GM12864 (cell line): ENCODE measurements around the gene DIAPH1.

Source experiments
- DNase-seq: peaks from one replicate; pipeline ENCODE4 v3.0.0-alpha.2; 2011; ENCODE audit warnings: low read depth
- H3K4me3 ChIP-seq: 2 replicates; pipeline ENCODE4 v1.5.1; 2011; ENCODE audit warnings: mild to moderate bottlenecking, low read depth, low read length, control low read depth
- CTCF ChIP-seq: IDR thresholded peaks from 2 replicates; pipeline ENCODE4 v1.5.1; 2011; ENCODE audit warnings: low read depth, mild to moderate bottlenecking, moderate library complexity, low read length, control low read depth, inconsistent platforms; ENCODE audit errors: missing control alignments

DIAPH1 gene

GRCh38 chr5:141490771-141491170 is 128.0 kb downstream of the DIAPH1 start:
- no peak overlapping the region for H3K4me3 ChIP-seq
- DNase-seq, result no peak
- no peak for TF ChIP-seq CTCF

GRCh38 chr5:141490271-141490670 is 128.5 kb downstream of the DIAPH1 start:
- DNase-seq, result no peak
- no peak overlapping the region for H3K4me3 ChIP-seq
- no peak for TF ChIP-seq CTCF

- DNase-seq, result no peak
- no peak overlapping the region for H3K4me3 ChIP-seq
Measured at GRCh38 chr5:141489841-141490240, 129.0 kb downstream of the DIAPH1 start.

GRCh38 chr5:141488591-141489561 is 129.9 kb downstream of the DIAPH1 start, which contains the start of gene PCDHGC5:
Gene PCDHGC5, plus strand, starts transcription at chr5:141489081. Its CDS starts 160 bp downstream, at chr5:141489241.
- no peak for TF ChIP-seq CTCF
- no peak for DNase-seq
- no peak within 1 kb of the TSS for H3K4me3 ChIP-seq

More at GRCh38 chr5:141489841-141490240, 129.0 kb downstream of the DIAPH1 start:
- no peak for TF ChIP-seq CTCF

GRCh38 chr5:141487131-141487530 is 131.7 kb downstream of the DIAPH1 start:
- H3K4me3 ChIP-seq, result no peak overlapping the region
- DNase-seq, result no peak
- no peak for TF ChIP-seq CTCF

- TF ChIP-seq CTCF, result no peak
- no peak overlapping the region for H3K4me3 ChIP-seq
- no peak for DNase-seq
Measured at GRCh38 chr5:141486091-141486490, 132.7 kb downstream of the DIAPH1 start.
